Renal cortical epithelial cell (primary cell): ENCODE results near the gene VPS35. TPM values are rescaled to one million over a fixed set of nuclear protein-coding genes. Genes with fewer than 3 reads are reported as not detected.

Source experiments
- DNase-seq: peaks from one replicate; pipeline ENCODE4 v3.0.0-alpha.2; 2011; ENCODE audit warnings: low read depth
- total RNA-seq: library from RNA; depleted of rRNA; stranded (reverse); fragments of >200 nt; gene quantifications from 2 replicates; pipeline ENCODE4 v1.2.3, GENCODE V29; 2014

Gene VPS35
- 195 and 215 TPM in 2 replicates for total RNA-seq

DNA sequence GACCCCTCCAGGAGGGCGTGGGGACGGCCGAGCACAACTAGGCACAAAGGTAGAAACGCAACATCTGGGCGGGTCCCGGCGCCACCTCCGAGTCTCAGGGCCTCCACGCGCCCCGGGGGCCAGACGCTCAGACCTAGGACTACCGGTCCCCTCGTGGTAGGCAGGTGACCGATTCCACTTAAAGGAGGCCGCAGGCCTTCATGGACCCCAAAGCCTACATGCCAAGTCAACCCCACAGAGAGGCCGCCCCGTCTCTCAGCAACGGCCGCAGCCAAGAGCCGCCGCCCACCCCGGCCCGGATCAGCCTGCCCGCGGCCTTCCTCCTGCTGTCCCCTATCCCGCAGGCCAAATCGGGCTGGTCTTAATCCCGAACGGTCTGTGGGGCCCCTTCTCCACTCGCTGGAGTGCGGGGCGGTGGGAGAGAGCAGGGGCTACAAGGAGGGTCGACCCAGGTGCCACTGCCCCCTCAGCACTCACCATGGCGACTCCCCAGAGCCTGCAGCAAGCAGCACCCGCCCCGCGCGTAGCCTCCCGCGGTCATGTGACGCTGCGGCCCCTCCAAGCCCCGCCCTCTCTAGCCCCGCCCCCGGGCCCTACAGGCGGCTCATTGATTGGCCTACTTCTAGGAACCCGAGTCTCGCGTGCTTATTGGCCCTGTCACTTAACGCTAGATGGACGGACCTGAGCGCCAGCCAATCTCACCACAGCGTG is at the start of gene VPS35:
TSS of gene VPS35 (minus strand) at position 525 of the 711 bp plus-strand sequence. CDS start at position 480, 45 bp downstream.
- DNase-seq = peak; percentile 96

- DNase-seq = no peak
These were observed 48.7 kb upstream of the VPS35 start for GRCh38 chr16:46737621-46738214.

GRCh38 chr16:46736695-46737094 is 47.7 kb upstream of the VPS35 start:
- no peak for DNase-seq

GRCh38 chr16:46733319-46733830 is 44.4 kb upstream of the VPS35 start:
- no peak for DNase-seq

DNA sequence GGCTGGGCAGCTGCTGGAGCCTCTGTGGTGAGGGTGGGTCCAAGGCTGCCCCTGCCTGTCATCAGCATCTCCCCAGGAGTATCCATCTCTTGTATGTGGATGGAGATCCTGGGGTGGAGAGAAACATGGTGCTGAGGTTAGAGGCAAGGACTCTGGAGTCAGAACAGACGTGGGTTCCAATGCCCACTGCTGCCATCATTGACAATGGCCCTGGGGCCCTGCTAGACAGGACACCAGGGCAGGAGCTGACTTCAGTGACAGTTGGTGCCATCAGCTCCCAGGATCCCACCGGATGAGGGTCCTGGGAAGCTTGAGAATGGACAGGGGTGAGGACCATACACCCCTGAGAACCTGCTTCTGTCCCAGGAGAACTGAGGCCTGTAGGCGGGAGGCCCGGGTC is 43.6 kb upstream of the VPS35 start:
- DNase-seq = no peak

- DNase-seq = no peak
These were observed 42.9 kb upstream of the VPS35 start for GRCh38 chr16:46731691-46732555.

DNA sequence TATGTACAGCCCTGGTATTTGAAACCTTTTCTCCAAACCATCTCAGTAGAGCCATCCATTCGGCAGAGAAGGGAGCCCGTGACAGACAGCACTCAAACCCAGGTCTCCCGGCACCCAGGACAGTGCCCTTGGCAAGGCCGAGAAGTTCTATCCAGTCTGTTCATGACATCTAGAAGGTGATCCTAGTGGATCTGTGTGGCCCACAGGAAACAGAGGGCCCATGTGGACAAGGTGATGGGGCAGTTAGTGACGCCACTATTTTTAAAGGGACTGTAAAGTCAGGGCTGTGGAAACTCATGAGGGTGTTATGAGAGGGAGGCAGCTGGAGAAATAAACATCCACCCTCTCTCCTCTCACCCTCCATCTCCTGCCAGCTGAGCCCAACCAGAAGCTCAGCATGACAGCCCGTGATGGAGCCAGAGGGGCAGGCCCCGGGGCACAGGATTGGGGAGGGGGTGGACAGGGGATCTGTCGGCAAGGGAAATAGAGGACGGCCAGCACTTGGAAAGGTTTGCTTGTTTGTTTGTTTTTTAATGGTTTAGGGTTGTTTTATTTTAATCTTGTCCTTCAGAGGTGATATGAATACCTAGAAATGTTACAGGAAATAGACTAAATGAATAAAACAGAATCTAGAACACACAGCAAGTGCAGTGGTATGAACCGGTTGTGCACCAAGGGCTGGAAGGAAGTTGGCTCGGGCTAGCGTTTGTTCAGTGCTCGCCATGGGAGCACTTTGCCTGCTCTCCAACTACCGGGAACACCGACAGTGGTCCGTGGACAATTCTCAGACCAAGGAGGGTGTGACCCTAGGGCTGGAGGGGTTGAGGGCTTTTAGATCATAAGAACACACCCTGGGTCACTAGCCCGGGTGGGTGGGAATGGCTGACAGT is 42.1 kb upstream of the VPS35 start:
- DNase-seq = no peak

GRCh38 chr16:46730126-46730525 is 41.1 kb upstream of the VPS35 start:
- no peak for DNase-seq

- DNase-seq = no peak
These were observed 40.5 kb upstream of the VPS35 start for GRCh38 chr16:46729326-46729995.

- no peak for DNase-seq
These were observed 39.8 kb upstream of the VPS35 start for GRCh38 chr16:46728806-46729205.

GRCh38 chr16:46727630-46728029 is 38.7 kb upstream of the VPS35 start:
- DNase-seq = no peak

- DNase-seq = no peak
These were observed 38.2 kb upstream of the VPS35 start for GRCh38 chr16:46727184-46727583.

GRCh38 chr16:46721885-46722284 is 32.9 kb upstream of the VPS35 start:
- no peak for DNase-seq

DNA sequence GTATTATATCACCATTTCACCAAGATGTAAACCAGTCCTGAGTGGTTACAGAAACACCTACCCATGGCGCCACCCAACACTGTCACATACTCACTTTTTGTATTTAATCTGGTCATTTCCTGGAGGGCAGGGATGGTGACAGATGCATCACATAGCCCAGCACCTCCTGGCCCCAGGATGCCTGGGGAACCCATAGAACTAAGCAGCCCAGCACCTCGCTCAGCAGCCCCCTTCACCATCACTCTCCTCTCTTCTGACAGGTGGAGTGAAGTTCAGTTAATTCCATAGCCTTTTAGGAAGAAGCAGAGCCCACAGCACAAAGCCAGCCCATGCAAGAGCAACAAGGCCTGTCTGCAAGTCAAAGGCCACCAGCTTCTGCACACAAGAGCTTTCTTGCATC is 31.6 kb upstream of the VPS35 start:
- no peak for DNase-seq

- DNase-seq = no peak
These were observed 30.6 kb upstream of the VPS35 start for GRCh38 chr16:46719528-46719927.

DNA sequence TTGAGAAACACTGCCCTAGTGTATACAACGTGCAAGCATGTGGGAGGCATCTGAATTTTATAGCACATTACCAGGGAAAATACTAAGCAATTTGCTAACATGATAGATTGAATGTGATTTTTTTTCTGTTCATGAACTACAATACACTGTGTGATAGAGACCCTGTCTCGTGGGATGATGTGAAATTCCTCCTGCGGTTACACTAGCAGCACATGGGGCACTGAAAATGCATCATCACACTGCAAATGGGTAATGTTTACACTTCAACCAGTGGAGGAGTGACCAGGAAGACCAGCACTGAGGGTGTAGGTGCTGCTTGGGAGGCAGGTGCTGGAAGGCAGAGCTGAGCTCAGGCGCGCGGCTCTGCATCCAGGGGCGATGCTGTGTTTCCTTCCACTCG is 29.2 kb upstream of the VPS35 start:
- DNase-seq = no peak

GRCh38 chr16:46717692-46718091 is 28.7 kb upstream of the VPS35 start:
- no peak for DNase-seq

DNA sequence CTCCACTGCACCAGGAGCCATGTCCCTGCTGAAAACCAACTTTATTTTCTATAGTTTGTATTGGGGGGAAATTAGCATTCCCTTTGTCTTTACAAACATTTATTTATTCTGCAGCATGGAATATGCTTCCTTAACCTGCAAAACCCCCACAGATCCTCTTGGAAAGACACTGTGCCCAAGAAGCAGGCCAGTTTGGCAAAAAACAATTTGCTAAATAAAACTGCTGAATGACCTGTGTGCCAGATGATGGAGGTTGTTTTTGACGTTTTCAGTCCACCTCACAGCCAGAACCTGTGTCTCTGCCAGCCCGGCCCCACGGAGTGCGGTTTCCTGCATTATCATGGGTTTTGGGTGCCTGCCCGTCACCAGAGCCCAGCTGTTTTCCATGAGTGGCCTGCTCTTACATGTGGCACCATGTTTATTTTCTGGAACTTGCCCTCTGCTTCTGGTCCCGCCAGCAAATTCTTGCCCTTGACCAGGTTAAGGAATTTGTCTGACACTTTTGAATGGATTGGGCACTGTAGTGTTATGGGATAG is 26.9 kb upstream of the VPS35 start:
- no peak for DNase-seq

DNA sequence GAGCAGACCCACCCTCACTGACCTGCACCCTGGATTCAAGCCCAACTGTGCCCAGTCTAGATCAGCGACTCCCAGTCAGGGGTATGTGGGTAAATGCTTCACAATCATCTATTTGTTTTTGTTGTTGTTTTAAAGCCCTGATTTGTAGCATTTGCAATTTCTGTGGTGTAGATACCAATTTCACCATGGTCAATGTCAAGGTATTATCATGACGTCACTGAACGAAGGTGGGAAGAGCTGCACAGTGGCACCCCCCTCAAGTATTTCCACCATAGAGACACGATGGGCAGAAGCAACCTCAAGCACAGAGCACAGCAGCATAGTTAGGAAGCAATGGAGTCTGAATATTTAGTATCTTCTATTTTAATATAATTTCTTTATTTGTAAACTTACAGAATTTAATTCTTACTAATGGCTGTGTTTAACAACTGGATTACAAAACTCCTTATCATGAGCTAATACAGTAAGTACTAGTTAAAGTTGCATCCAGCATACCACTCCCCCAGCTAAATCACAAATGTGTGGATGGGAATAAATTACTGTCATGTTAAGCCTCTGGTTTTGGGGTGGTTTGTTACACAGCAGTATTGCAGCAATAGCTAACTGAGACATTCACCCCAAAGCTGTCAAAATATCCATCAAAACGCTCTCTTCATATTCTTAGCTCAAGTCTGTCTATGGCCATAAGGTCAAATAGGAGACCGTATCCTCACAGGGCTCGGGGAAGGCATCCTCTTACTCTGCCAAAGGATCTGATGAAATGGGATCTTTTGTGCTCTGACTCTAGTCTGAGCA is 26.0 kb upstream of the VPS35 start:
- no peak for DNase-seq

- no peak for DNase-seq
These were observed 24.7 kb upstream of the VPS35 start for GRCh38 chr16:46713634-46714033.
